Measurements from ENCODE around the gene FGD5. TPM values are rescaled to one million over a fixed set of nuclear protein-coding genes. Genes with fewer than 3 reads are reported as not detected.

FGD5 gene
- total and polyA plus RNA-seq, 9 of the 15 experiments (the other 6 are each of a cell fraction or from before 2014, with no cell fraction given), result 0.18 TPM; not detected in 8

- Histone ChIP-seq H3K36me3 (ENCODE audit: control insufficient read depth, insufficient read depth, low read length) (no peaks in the 10 kb centered on the region), H3K27ac (ENCODE audit: extremely low read depth, low read depth, low read length) (no peak overlapping the region), H3K9me3 (replicated peaks; ENCODE audit: control insufficient read depth, insufficient read depth, low read depth, low read length) (no peaks in the 10 kb centered on the region), H3K4me1 (replicated peaks in 1 of 2; ENCODE audit: control insufficient read depth in 2 of 2, insufficient read depth in 2 of 2, low read length in 2 of 2) (no peaks in the 10 kb centered on the region; a peak in 2 of 5 replicates), H3K9me1 (ENCODE audit: control insufficient read depth, insufficient read depth, low read length) (no peaks in the 10 kb centered on the region), H3K4me2 (ENCODE audit: insufficient read depth, low read length) (no peak overlapping the region), H3K9ac (ENCODE audit: insufficient read depth in 1 of 2, low read depth in 2 of 2, low read length in 2 of 2) (no peak overlapping the region), H3K27me3 (ENCODE audit: control insufficient read depth in 2 of 2, insufficient read depth in 2 of 2, low read length in 2 of 2) (peaks cover 20 to 70% of the 10 kb centered on the region in 2 experiments; a peak in 4 of 5 replicates), H3K4me3 (no peak overlapping the region), H4K20me1 (replicated peaks; ENCODE audit: control insufficient read depth, insufficient read depth, low read length) (peaks cover 9% of the 10 kb centered on the region; the same call in 1 of the 2 replicates), H3K79me2 (ENCODE audit: control insufficient read depth, insufficient read depth, low read length) (no peaks in the 10 kb centered on the region), H2AFZ (ENCODE audit: low read depth, low read length) (0 out of 2 replicates have a peak overlapping the region, but pooled peaks have one; percentile 12)
- peak in 3 of 4 experiments; percentile 46 to 59 (median 47) for DNase-seq (ENCODE audit: extremely low read depth in 1 of 4, low spot score in 3 of 4)
- ChIA-PET POLR2A (interaction anchor here (0.9 to 1.1 kb wide), 2 partner anchors 57 to 179 kb away, joined by 3 read pairs; no protein-coding TSS in a partner anchor), CTCF (ENCODE audit: low intra/inter-chr PET ratio) (no interaction called here)
- FAIRE-seq, result no peak
- WGBS (ENCODE audit: insufficient coverage, low coverage, missing lambda C conversion rate), result 3% methylated on average over 7 of the region's 7 CpGs
- ATAC-seq, result peak; percentile 27; the same call in 1 of the 3 replicates
- intact Hi-C loops (cut with micrococcal nuclease) (no loop called here), in situ Hi-C loops (cut with MboI) (no loop called here)
- BruUV-seq (replicated peaks), result no TSS peak
- TF ChIP-seq USF1 (CRISPR knock-in tag; IDR thresholded peaks at IDR 0.05) (peak; percentile 85), RBFOX2 (IDR thresholded peaks at IDR 0.05; ENCODE audit: low read depth, low read length) (no peak), USF2 (CRISPR knock-in tag; IDR thresholded peaks at IDR 0.05) (peak; percentile 85), NFYB (IDR thresholded peaks at IDR 0.05; ENCODE audit: extremely low read depth, insufficient read length) (peak; percentile 66), RAD51 (IDR thresholded peaks at IDR 0.05; ENCODE audit: borderline replicate concordance, low read depth) (peak; percentile 53; the same call in 1 of the 2 replicates), ZFP36 (IDR thresholded peaks at IDR 0.05; ENCODE audit: low read depth, low read length, partially characterized antibody) (peak; percentile 12), REST (IDR thresholded peaks at IDR 0.05; ENCODE audit: borderline replicate concordance) (0 out of 2 replicates have a peak, but pooled peaks have one; percentile 4), REST (CRISPR knock-in tag; IDR thresholded peaks at IDR 0.05; ENCODE audit: low read depth) (no peak), GATAD2A (IDR thresholded peaks at IDR 0.05) (no peak), CHAMP1 (IDR thresholded peaks at IDR 0.05) (no peak)
Observed at GRCh38 chr3:14788644-14789043, 30.1 kb upstream of the FGD5 start.

All from K562 (cell line).